ENCODE measurements around the gene COL23A1. TPM values are rescaled to one million over a fixed set of nuclear protein-coding genes. Genes with fewer than 3 reads are reported as not detected.
A peak's percentile ranks its signal among the peaks of the same experiment; 100 is the strongest.

COL23A1 gene
- total RNA-seq, 4 donors from 2014 or later = 2.5 to 3.4 (median 3.0) TPM

- H3K4me3 ChIP-seq (ENCODE audit: low read depth, poor library complexity, severe bottlenecking) = no peak overlapping the region
- peak in 1 of 2 donors; percentile 52 for DNase-seq (ENCODE audit: low spot score in 2 of 2)
- intact Hi-C loops (cut with DNase I; ENCODE audit: low total_unique reads) = no loop called here
- no peak for TF ChIP-seq POLR2A (IDR thresholded peaks at IDR 0.05)
- TF ChIP-seq, protein P1, sequence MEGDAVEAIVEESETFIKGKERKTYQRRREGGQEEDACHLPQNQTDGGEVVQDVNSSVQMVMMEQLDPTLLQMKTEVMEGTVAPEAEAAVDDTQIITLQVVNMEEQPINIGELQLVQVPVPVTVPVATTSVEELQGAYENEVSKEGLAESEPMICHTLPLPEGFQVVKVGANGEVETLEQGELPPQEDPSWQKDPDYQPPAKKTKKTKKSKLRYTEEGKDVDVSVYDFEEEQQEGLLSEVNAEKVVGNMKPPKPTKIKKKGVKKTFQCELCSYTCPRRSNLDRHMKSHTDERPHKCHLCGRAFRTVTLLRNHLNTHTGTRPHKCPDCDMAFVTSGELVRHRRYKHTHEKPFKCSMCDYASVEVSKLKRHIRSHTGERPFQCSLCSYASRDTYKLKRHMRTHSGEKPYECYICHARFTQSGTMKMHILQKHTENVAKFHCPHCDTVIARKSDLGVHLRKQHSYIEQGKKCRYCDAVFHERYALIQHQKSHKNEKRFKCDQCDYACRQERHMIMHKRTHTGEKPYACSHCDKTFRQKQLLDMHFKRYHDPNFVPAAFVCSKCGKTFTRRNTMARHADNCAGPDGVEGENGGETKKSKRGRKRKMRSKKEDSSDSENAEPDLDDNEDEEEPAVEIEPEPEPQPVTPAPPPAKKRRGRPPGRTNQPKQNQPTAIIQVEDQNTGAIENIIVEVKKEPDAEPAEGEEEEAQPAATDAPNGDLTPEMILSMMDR (IDR thresholded peaks at IDR 0.05) = no peak
- 94 to 96% methylated on average over 18 of the region's 18 CpGs for WGBS, 2 donors
These were observed 148.5 kb downstream of the COL23A1 start for GRCh38 chr5:178441486-178442270.

DNA sequence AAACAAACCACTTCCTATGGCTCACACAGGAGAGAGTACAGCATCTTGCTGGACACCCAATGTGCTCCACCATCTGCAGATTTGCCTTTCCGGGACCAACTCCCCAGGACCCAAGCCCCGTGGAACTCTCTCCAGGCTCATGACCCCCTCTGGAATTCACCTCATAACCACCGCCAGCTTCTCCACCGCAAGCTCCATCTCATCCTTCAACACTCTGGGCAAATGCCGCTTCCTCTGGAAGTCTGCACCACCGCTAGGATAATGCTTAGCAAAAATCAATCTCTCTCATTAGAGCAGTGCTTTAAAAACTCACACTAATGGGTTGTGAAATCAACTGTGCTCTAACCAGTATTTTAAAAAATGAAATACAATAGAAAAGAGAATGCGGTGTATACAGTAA is 150.0 kb downstream of the COL23A1 start:
- peak in 1 of 2 donors; percentile 58 for DNase-seq (ENCODE audit: low spot score in 2 of 2)
- 76 to 85% methylated on average over 7 of the region's 7 CpGs for WGBS, 2 donors
- no peak for TF ChIP-seq POLR2A (IDR thresholded peaks at IDR 0.05)
- TF ChIP-seq, protein P1 (IDR thresholded peaks at IDR 0.05) = no peak
- H3K4me3 ChIP-seq (ENCODE audit: low read depth, poor library complexity, severe bottlenecking) = no peak overlapping the region
- intact Hi-C loops (cut with DNase I; ENCODE audit: low total_unique reads) = no loop called here

GRCh38 chr5:178439493-178440180 is 150.6 kb downstream of the COL23A1 start:
- DNase-seq (ENCODE audit: low spot score in 2 of 2) = peak in 1 of 2 donors; percentile 81
- WGBS, 2 donors = 51 to 52% methylated on average over 16 of the region's 16 CpGs
- intact Hi-C loops (cut with DNase I; ENCODE audit: low total_unique reads) = no loop called here
- TF ChIP-seq POLR2A (IDR thresholded peaks at IDR 0.05) = no peak
- TF ChIP-seq, protein P1 (IDR thresholded peaks at IDR 0.05) = no peak
- H3K4me3 ChIP-seq (ENCODE audit: low read depth, poor library complexity, severe bottlenecking) = no peak overlapping the region

GRCh38 chr5:178438796-178439195 is 151.4 kb downstream of the COL23A1 start:
- no peak for TF ChIP-seq POLR2A (IDR thresholded peaks at IDR 0.05)
- TF ChIP-seq, protein P1 (IDR thresholded peaks at IDR 0.05) = no peak
- 78 to 84% methylated on average over 6 of the region's 6 CpGs for WGBS, 2 donors

GRCh38 chr5:178437386-178438075 is 152.7 kb downstream of the COL23A1 start:
- 89 to 93% methylated on average over 8 of the region's 8 CpGs for WGBS, 2 donors
- TF ChIP-seq POLR2A (IDR thresholded peaks at IDR 0.05) = no peak
- TF ChIP-seq, protein P1 (IDR thresholded peaks at IDR 0.05) = no peak
- peak in 1 of 2 donors; percentile 76 for DNase-seq (ENCODE audit: low spot score in 2 of 2)
- H3K4me3 ChIP-seq (ENCODE audit: low read depth, poor library complexity, severe bottlenecking) = no peak overlapping the region
- intact Hi-C loops (cut with DNase I; ENCODE audit: low total_unique reads) = no loop called here

More at GRCh38 chr5:178438796-178439195, 151.4 kb downstream of the COL23A1 start:
- no peak overlapping the region for H3K4me3 ChIP-seq (ENCODE audit: low read depth, poor library complexity, severe bottlenecking)
- intact Hi-C loops (cut with DNase I; ENCODE audit: low total_unique reads) = no loop called here
- no peak for DNase-seq (ENCODE audit: low spot score in 2 of 2)

Data from lower leg skin (tissue), 4 donors.